HL-60 (cell line): ENCODE results near the gene TAF4.

ENCODE experiments used
- POLR2AphosphoS5 ChIP-seq: IDR thresholded peaks from 2 replicates; pipeline ENCODE4 v1.6.1; 2012; ENCODE audit warnings: low read depth
- SPI1 ChIP-seq: IDR thresholded peaks from 2 replicates; pipeline ENCODE4 v1.6.1; 2012; ENCODE audit warnings: low read depth, mild to moderate bottlenecking, borderline replicate concordance
- TF ChIP-seq, protein P1 (sequence below): IDR thresholded peaks from one replicate; pipeline ENCODE4 v1.5.1; 2011; ENCODE audit warnings: low read length, control low read depth, inconsistent platforms; ENCODE audit not compliant: insufficient read depth
- TF ChIP-seq, protein P2 (sequence below): IDR thresholded peaks from 2 replicates; pipeline ENCODE4 v1.6.1; 2012; ENCODE audit warnings: low read depth; ENCODE audit not compliant: insufficient replicate concordance

DNA sequence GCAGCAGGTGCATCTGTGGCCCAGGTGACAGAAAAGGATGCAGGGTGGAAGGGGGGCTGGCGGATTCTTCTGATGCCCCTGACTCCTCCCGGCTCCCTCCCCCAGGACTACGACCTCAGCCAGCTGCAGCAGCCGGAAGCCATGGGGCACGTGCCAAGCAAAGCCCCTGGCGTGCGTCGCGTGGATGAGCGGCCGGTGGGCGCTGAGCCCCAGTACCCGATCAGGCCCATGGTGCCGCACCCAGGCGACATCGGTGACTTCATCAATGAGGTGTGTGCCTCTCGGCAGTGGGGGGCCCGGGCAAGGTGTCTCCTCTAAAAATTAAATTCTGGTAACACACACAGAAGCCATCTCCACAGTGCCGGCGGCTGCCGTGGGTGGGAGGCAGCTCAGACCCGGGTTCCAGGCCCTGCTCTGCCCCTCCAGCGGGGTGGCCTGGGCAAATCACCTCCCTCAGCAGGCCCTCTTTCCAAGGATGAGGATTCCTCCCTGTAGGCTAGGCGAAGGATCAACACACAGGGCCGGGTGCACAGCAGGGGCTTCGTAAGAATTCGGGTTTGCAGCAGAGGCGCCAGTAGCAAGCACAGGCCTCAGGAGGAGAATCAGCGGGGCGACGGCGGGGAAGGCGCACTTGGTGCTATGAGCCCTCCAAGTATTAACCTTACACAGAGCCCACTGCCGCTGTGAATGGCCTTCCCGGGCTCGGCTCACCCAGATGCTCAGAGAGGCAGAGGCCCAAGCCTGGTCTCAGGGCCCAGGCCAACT lies 131.5 kb downstream of the TAF4 start:
- TF ChIP-seq, protein P1, sequence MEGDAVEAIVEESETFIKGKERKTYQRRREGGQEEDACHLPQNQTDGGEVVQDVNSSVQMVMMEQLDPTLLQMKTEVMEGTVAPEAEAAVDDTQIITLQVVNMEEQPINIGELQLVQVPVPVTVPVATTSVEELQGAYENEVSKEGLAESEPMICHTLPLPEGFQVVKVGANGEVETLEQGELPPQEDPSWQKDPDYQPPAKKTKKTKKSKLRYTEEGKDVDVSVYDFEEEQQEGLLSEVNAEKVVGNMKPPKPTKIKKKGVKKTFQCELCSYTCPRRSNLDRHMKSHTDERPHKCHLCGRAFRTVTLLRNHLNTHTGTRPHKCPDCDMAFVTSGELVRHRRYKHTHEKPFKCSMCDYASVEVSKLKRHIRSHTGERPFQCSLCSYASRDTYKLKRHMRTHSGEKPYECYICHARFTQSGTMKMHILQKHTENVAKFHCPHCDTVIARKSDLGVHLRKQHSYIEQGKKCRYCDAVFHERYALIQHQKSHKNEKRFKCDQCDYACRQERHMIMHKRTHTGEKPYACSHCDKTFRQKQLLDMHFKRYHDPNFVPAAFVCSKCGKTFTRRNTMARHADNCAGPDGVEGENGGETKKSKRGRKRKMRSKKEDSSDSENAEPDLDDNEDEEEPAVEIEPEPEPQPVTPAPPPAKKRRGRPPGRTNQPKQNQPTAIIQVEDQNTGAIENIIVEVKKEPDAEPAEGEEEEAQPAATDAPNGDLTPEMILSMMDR, result no peak
- no peak for TF ChIP-seq SPI1
- TF ChIP-seq POLR2AphosphoS5, result no peak
- TF ChIP-seq, protein P2, sequence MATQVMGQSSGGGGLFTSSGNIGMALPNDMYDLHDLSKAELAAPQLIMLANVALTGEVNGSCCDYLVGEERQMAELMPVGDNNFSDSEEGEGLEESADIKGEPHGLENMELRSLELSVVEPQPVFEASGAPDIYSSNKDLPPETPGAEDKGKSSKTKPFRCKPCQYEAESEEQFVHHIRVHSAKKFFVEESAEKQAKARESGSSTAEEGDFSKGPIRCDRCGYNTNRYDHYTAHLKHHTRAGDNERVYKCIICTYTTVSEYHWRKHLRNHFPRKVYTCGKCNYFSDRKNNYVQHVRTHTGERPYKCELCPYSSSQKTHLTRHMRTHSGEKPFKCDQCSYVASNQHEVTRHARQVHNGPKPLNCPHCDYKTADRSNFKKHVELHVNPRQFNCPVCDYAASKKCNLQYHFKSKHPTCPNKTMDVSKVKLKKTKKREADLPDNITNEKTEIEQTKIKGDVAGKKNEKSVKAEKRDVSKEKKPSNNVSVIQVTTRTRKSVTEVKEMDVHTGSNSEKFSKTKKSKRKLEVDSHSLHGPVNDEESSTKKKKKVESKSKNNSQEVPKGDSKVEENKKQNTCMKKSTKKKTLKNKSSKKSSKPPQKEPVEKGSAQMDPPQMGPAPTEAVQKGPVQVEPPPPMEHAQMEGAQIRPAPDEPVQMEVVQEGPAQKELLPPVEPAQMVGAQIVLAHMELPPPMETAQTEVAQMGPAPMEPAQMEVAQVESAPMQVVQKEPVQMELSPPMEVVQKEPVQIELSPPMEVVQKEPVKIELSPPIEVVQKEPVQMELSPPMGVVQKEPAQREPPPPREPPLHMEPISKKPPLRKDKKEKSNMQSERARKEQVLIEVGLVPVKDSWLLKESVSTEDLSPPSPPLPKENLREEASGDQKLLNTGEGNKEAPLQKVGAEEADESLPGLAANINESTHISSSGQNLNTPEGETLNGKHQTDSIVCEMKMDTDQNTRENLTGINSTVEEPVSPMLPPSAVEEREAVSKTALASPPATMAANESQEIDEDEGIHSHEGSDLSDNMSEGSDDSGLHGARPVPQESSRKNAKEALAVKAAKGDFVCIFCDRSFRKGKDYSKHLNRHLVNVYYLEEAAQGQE, result no peak
